SK-N-SH (cell line): ENCODE measurements around the gene LRIT2. TPM values are rescaled to one million over a fixed set of nuclear protein-coding genes. Genes with fewer than 3 reads are reported as not detected.

Source experiments
- CTCF ChIA-PET: fragments of 300-600, 350-600 bp; formaldehyde crosslinking; extraction: SDS; loops from one replicate; lab custom pipeline; 2021; lab: Yijun Ruan, JAX
- POLR2A ChIA-PET: fragments of 350-600 bp; sonication (Branson Sonifier 250); formaldehyde crosslinking; extraction: SDS; loops from one replicate; lab custom pipeline; 2020; ENCODE audit warnings: antibody characterized with exemption, inconsistent platforms; lab: Yijun Ruan, JAX
- DNase-seq: peaks from one replicate; pipeline ENCODE4 v3.0.0; 2012
- H2AFZ ChIP-seq: fragments of 200-600 bp; sonication (generic); 2 replicates; pipeline ENCODE4 v1.8.1; 2016; ENCODE audit warnings: antibody characterized with exemption, mild to moderate bottlenecking, low read depth
- H3F3A ChIP-seq: fragments of 200-600 bp; sonication (generic); replicated peaks from 2 replicates; pipeline ENCODE3; 2016; ENCODE audit warnings: antibody characterized with exemption, mild to moderate bottlenecking; ENCODE audit not compliant: insufficient read depth
- H3K27ac ChIP-seq, 2 experiments: fragments of 200-500 bp in 1 of 2; fragments of 200-600 bp in 1 of 2; sonication (Bioruptor generic) in 1 of 2; sonication (generic), shearing (Covaris generic) in 1 of 2; 2 replicates each; pipeline versions ENCODE4 v1.5.1 to v1.6.1; 2014 to 2016; ENCODE audit warnings: low read depth in 2 of 2, inconsistent platforms in 1 of 2, low read length in 1 of 2, mild to moderate bottlenecking in 1 of 2, mixed read lengths in 1 of 2
- H3K27me3 ChIP-seq: fragments of 200-600 bp; sonication (generic), shearing (Covaris generic); 2 replicates; pipeline ENCODE4 v1.6.1; 2016; ENCODE audit warnings: mixed run types; ENCODE audit not compliant: insufficient read depth
- H3K36me3 ChIP-seq, 2 experiments: fragments of 200-500 bp in 1 of 2; fragments of 200-600 bp in 1 of 2; sonication (Bioruptor generic) in 1 of 2; sonication (generic) in 1 of 2; replicated peaks in 1 of 2; 2 replicates each; pipeline versions ENCODE3 to v1.5.1; 2014 to 2016; ENCODE audit warnings: low read length in 1 of 2, mild to moderate bottlenecking in 1 of 2; ENCODE audit not compliant: insufficient read depth in 2 of 2, control insufficient read depth in 1 of 2
- H3K4me1 ChIP-seq, 2 experiments: fragments of 200-500 bp in 1 of 2; fragments of 200-600 bp in 1 of 2; sonication (Bioruptor generic) in 1 of 2; sonication (generic), shearing (Covaris generic) in 1 of 2; 2 replicates each; pipeline versions ENCODE4 v1.5.1 to v1.6.1; 2014 to 2016; ENCODE audit warnings: low read depth in 1 of 2, low read length in 1 of 2, mixed run types in 1 of 2; ENCODE audit not compliant: insufficient read depth in 2 of 2, control insufficient read depth in 1 of 2
- H3K4me2 ChIP-seq: fragments of 200-600 bp; sonication (generic), shearing (Covaris generic); 2 replicates; pipeline ENCODE4 v1.6.1; 2017; ENCODE audit warnings: mixed run types
- H3K4me3 ChIP-seq, 2 experiments: fragments of 200-500 bp in 1 of 2; fragments of 200-600 bp in 1 of 2; sonication (Bioruptor generic) in 1 of 2; sonication (generic), shearing (Covaris generic) in 1 of 2; 2 replicates each; pipeline versions ENCODE4 v1.5.1 to v1.8.1; 2014 to 2016; ENCODE audit warnings: low read depth in 2 of 2, inconsistent platforms in 1 of 2, low read length in 1 of 2, mild to moderate bottlenecking in 1 of 2, mixed read lengths in 1 of 2, moderate library complexity in 1 of 2
- H3K79me2 ChIP-seq: fragments of 200-600 bp; sonication (generic); 2 replicates; pipeline ENCODE4 v1.8.1; 2017; ENCODE audit warnings: mild to moderate bottlenecking; ENCODE audit not compliant: insufficient read depth
- H3K9ac ChIP-seq: fragments of 200-600 bp; sonication (generic); 2 replicates; pipeline ENCODE4 v1.6.1; 2017; ENCODE audit warnings: mixed run types
- H3K9me2 ChIP-seq: fragments of 200-600 bp; sonication (generic); 2 replicates; pipeline ENCODE4 v1.6.1; 2017; ENCODE audit warnings: mixed run types
- H3K9me3 ChIP-seq: fragments of 200-600 bp; sonication (generic); 2 replicates; pipeline ENCODE4 v1.6.1; 2017; ENCODE audit warnings: mixed run types, mild to moderate bottlenecking, moderate library complexity
- H4K20me1 ChIP-seq: fragments of 200-600 bp; sonication (generic); 2 replicates; pipeline ENCODE4 v1.6.1; 2017; ENCODE audit warnings: mild to moderate bottlenecking, mixed run types; ENCODE audit not compliant: insufficient read depth
- EP300 ChIP-seq, 2 experiments: IDR thresholded peaks; 2 replicates each; pipeline versions ENCODE4 v1.4.0 to v1.6.1; 2012; ENCODE audit warnings: borderline replicate concordance in 1 of 2, low read depth in 1 of 2, low read length in 1 of 2
- FOXM1 ChIP-seq: IDR thresholded peaks from 2 replicates; pipeline ENCODE4 v1.4.0; 2012; ENCODE audit warnings: low read depth, mild to moderate bottlenecking
- GATA2 ChIP-seq: sonication (generic); formaldehyde crosslinking; IDR thresholded peaks from 2 replicates; pipeline ENCODE4 v1.5.0; 2020; ENCODE audit warnings: mild to moderate bottlenecking, missing genetic modification reagents
- IRF3 ChIP-seq: fragments of 150-350 bp; IDR thresholded peaks from 2 replicates; pipeline ENCODE4 v1.6.1; 2016; ENCODE audit warnings: mild to moderate bottlenecking, low read depth, low read length
- MEF2A ChIP-seq: IDR thresholded peaks from 2 replicates; pipeline ENCODE4 v1.4.0; 2012; ENCODE audit warnings: low read depth, borderline replicate concordance
- NFIC ChIP-seq: IDR thresholded peaks from 2 replicates; pipeline ENCODE4 v1.4.0; 2012; ENCODE audit warnings: borderline replicate concordance
- PBX3 ChIP-seq: IDR thresholded peaks from 2 replicates; pipeline ENCODE4; 2012
- RCOR1 ChIP-seq: fragments of 150-350 bp; IDR thresholded peaks from 2 replicates; pipeline ENCODE4 v1.6.1; 2017; ENCODE audit warnings: antibody characterized with exemption, low read length
- SIN3A ChIP-seq: IDR thresholded peaks from 2 replicates; pipeline ENCODE4 v1.6.1; 2012; ENCODE audit warnings: low read depth, mild to moderate bottlenecking, low read length, moderate library complexity, borderline replicate concordance
- TAF1 ChIP-seq: IDR thresholded peaks from 2 replicates; pipeline ENCODE4 v1.6.1; 2012; ENCODE audit warnings: low read depth, mild to moderate bottlenecking, low read length, moderate library complexity, borderline replicate concordance
- TEAD4 ChIP-seq: IDR thresholded peaks from 2 replicates; pipeline ENCODE4 v1.4.0; 2012; ENCODE audit warnings: mild to moderate bottlenecking, borderline replicate concordance; ENCODE audit not compliant: insufficient read depth
- USF1 ChIP-seq: IDR thresholded peaks from 2 replicates; pipeline ENCODE4 v1.4.0; 2012; ENCODE audit warnings: low read depth, borderline replicate concordance
- USF2 ChIP-seq: fragments of 150-350 bp; IDR thresholded peaks from 2 replicates; pipeline ENCODE4 v1.6.1; 2017; ENCODE audit warnings: antibody characterized with exemption, low read length, low read depth, borderline replicate concordance
- YY1 ChIP-seq: IDR thresholded peaks from 2 replicates; pipeline ENCODE4 v1.4.0; 2012; ENCODE audit warnings: low read depth, mild to moderate bottlenecking
- ZBTB33 ChIP-seq: IDR thresholded peaks from 2 replicates; pipeline ENCODE4 v1.4.0; 2012; ENCODE audit warnings: low read depth, borderline replicate concordance
- WGBS: methylation state at CpG from one replicate; pipeline ENCODE4 v1.1.6; 2017; ENCODE audit warnings: low lambda C conversion rate; 5-methylcytosine and 5-hydroxymethylcytosine counted together
- polyA plus RNA-seq, 3 experiments: library from polyadenylated mRNA; depleted of rRNA; stranded (reverse); fragments of >200 nt; gene quantifications; 2 replicates each; pipeline ENCODE4 v1.2.3, GENCODE V29; 2012

Gene LRIT2
- polyA plus RNA-seq, 1 of the 3 experiments (the other 2 are of a cell fraction), result not detected

GRCh38 chr10:84188815-84189214 is 36.5 kb downstream of the LRIT2 start:
- H3K9me3 ChIP-seq, result no peaks in the 10 kb centered on the region
- TF ChIP-seq EP300 (IDR thresholded peaks at IDR 0.05; ENCODE audit: borderline replicate concordance in 1 of 2, low read depth in 1 of 2, low read length in 1 of 2) (no peak), MEF2A (no peak), NFIC (no peak)
- no peak overlapping the region for H3K4me2 ChIP-seq
- H3K9me2 ChIP-seq, result no peaks in the 10 kb centered on the region
- peaks cover 0 to 5% of the 10 kb centered on the region in 2 experiments; a peak in 1 of 4 replicates for H3K4me1 ChIP-seq
- H3K4me3 ChIP-seq, result no peak overlapping the region
- WGBS, result 27% methylated on average over 3 of the region's 3 CpGs
- no peaks in the 10 kb centered on the region for H3K36me3 ChIP-seq
- DNase-seq, result no peak
- H3K79me2 ChIP-seq, result no peaks in the 10 kb centered on the region
- H3K27ac ChIP-seq, result no peak overlapping the region
- no peak overlapping the region for H2AFZ ChIP-seq
- ChIA-PET POLR2A (no interaction called here), CTCF (no interaction called here)
- H4K20me1 ChIP-seq, result no peaks in the 10 kb centered on the region
- H3F3A ChIP-seq, result no peaks in the 10 kb centered on the region
- no peaks in the 10 kb centered on the region for H3K27me3 ChIP-seq
- H3K9ac ChIP-seq, result no peak overlapping the region

- Histone ChIP-seq H3K9ac (no peak overlapping the region), H3K9me3 (no peaks in the 10 kb centered on the region), H4K20me1 (no peaks in the 10 kb centered on the region), H3K4me2 (no peak overlapping the region), H2AFZ (no peak overlapping the region), H3K79me2 (no peaks in the 10 kb centered on the region), H3K27ac (no peak overlapping the region), H3F3A (no peaks in the 10 kb centered on the region), H3K4me1 (peaks cover 0 to 3% of the 10 kb centered on the region in 2 experiments; a peak in 1 of 4 replicates), H3K9me2 (no peaks in the 10 kb centered on the region), H3K36me3 (no peaks in the 10 kb centered on the region), H3K4me3 (no peak overlapping the region)
- DNase-seq, result no peak
- ChIA-PET POLR2A (interaction anchor here (0.8 kb wide), 1 partner anchor 9 kb away, joined by 3 read pairs; no protein-coding TSS in a partner anchor), CTCF (interaction anchor here (1.4 to 1.5 kb wide), 2 partner anchors 20 to 38 kb away, joined by 3 read pairs; no protein-coding TSS in a partner anchor)
- TF ChIP-seq USF1 (no peak), MEF2A (no peak), TAF1 (no peak), GATA2 (CRISPR knock-in tag) (no peak), TEAD4 (no peak), SIN3A (no peak), YY1 (no peak), USF2 (no peak), PBX3 (no peak), ZBTB33 (no peak), EP300 (IDR thresholded peaks at IDR 0.05; ENCODE audit: borderline replicate concordance in 1 of 2, low read depth in 1 of 2, low read length in 1 of 2) (no peak), IRF3 (no peak), RCOR1 (no peak), FOXM1 (no peak)
- TF ChIP-seq, all 33 proteins: peak for 0
- WGBS, result 28% methylated on average over 11 of the region's 11 CpGs
- no peaks in the 10 kb centered on the region for H3K27me3 ChIP-seq
These were observed 39.7 kb downstream of the LRIT2 start for GRCh38 chr10:84185526-84186175.
